Mammary epithelial cell (primary cell): Measurements from ENCODE around the gene NOL11.

Experiments
- CTCF ChIP-seq, 2 donors: IDR thresholded peaks in 1 of 2; conservative IDR thresholded peaks in 1 of 2; 2 replicates each; pipeline ENCODE4 v1.5.1; 2011 to 2012; ENCODE audit warnings: inconsistent platforms in 2 of 2, low read length in 2 of 2, mild to moderate bottlenecking in 2 of 2, control low read depth in 1 of 2, low read depth in 1 of 2; ENCODE audit not compliant: insufficient read depth in 1 of 2; ENCODE audit errors: extremely low read depth in 1 of 2
- EZH2 ChIP-seq: IDR thresholded peaks from 2 replicates; pipeline ENCODE4 v1.6.1; 2012; ENCODE audit warnings: low read length, inconsistent platforms, borderline replicate concordance

- TF ChIP-seq CTCF (conservative IDR thresholded peaks at IDR 0.05 in 1 of 2, IDR thresholded peaks at IDR 0.05 in 1 of 2; ENCODE audit: extremely low read depth in 1 of 2, insufficient read depth in 1 of 2, low read depth in 1 of 2, low read length in 2 of 2) (no peak), EZH2 (no peak)
Measured at GRCh38 chr17:67712375-67712774, 5.4 kb upstream of the NOL11 start.
